HepG2 (cell line): ENCODE results near the gene LUM. TPM values are rescaled to one million over a fixed set of nuclear protein-coding genes. Genes with fewer than 3 reads are reported as not detected.

ENCODE experiments used
- ATAC-seq: fragments of 200-7000 bp; cut with Tn5 transposase; 3 replicates; pipeline ENCODE4 v1.9.1; 2020; ENCODE audit warnings: mild to moderate bottlenecking, moderate library complexity
- BruUV-seq: library from RNA; stranded (reverse); fragments of 400-500 nt; replicated peaks from 2 replicates; lab custom pipeline; 2021; lab: Mats Ljungman, UMichigan
- CTCF ChIA-PET: fragments of 300-600 bp; formaldehyde crosslinking; extraction: SDS; loops from one replicate; lab custom pipeline; 2021; ENCODE audit warnings: low total read pairs, inconsistent platforms, low intra/inter-chr PET ratio; lab: Yijun Ruan, JAX
- POLR2A ChIA-PET: fragments of 350-600 bp; sonication (Branson Sonifier 250); formaldehyde crosslinking; loops from one replicate; lab custom pipeline; 2020; ENCODE audit warnings: antibody characterized with exemption, inconsistent platforms; lab: Yijun Ruan, JAX
- DNase-seq: peaks from one replicate; pipeline ENCODE4 v3.0.0-alpha.2; 2015; ENCODE audit warnings: low spot score
- FAIRE-seq: peaks from 3 replicates; lab custom pipeline; 2011; peaks lifted over from hg19 to GRCh38; lab: Jason Lieb, UNC
- H2AFZ ChIP-seq: one replicate; pipeline ENCODE4 v1.6.1; 2011; ENCODE audit warnings: low read length, inconsistent platforms
- H3K27ac ChIP-seq: fragments of 300-600 bp; 3 replicates; pipeline ENCODE4 v1.8.0; 2011; ENCODE audit warnings: mixed run types, mild to moderate bottlenecking, mixed read lengths, low read length, inconsistent platforms; ENCODE audit not compliant: insufficient read depth; ENCODE audit errors: extremely low read length
- H3K27me3 ChIP-seq, 2 experiments: fragments of 200-600 bp in 1 of 2; 2 replicates in 1 of 2; 3 replicates in 1 of 2; pipeline versions ENCODE4 v1.6.0 to v1.8.0; 2011; ENCODE audit warnings: low read length in 2 of 2, mild to moderate bottlenecking in 2 of 2, moderate library complexity in 2 of 2, inconsistent platforms in 1 of 2; ENCODE audit not compliant: insufficient read depth in 2 of 2, control insufficient read depth in 1 of 2
- H3K36me3 ChIP-seq, 2 experiments: fragments of 200-600 bp in 1 of 2; replicated peaks in 1 of 2; 2 replicates in 1 of 2; 3 replicates in 1 of 2; pipeline versions ENCODE4 v1.5.1 to v1.8.0; 2011; ENCODE audit warnings: low read length in 2 of 2, inconsistent platforms in 1 of 2; ENCODE audit not compliant: insufficient read depth in 2 of 2, control insufficient read depth in 1 of 2
- H3K4me1 ChIP-seq: 2 replicates; pipeline ENCODE4 v1.5.1; 2012; ENCODE audit warnings: low read length, inconsistent platforms; ENCODE audit not compliant: insufficient read depth
- H3K4me2 ChIP-seq: 2 replicates; pipeline ENCODE4 v1.6.0; 2011; ENCODE audit warnings: low read depth, low read length, inconsistent platforms
- H3K4me3 ChIP-seq, 3 experiments: fragments of 200-600 bp in 1 of 3; sonication (generic), shearing (Covaris generic) in 1 of 3; replicated peaks in 1 of 3; 2 replicates each; pipeline ENCODE4 v1.5.1; 2011 to 2016; ENCODE audit warnings: low read length in 3 of 3, inconsistent platforms in 2 of 3, low read depth in 2 of 3, mild to moderate bottlenecking in 2 of 3, control low read depth in 1 of 3, mixed read lengths in 1 of 3; ENCODE audit not compliant: insufficient read depth in 1 of 3
- H3K79me2 ChIP-seq: one replicate; pipeline ENCODE4 v1.6.1; 2011; ENCODE audit warnings: low read length, inconsistent platforms; ENCODE audit not compliant: insufficient read depth
- H3K9ac ChIP-seq: 2 replicates; pipeline ENCODE4 v1.6.0; 2011; ENCODE audit warnings: mild to moderate bottlenecking, low read depth, low read length, inconsistent platforms; ENCODE audit not compliant: insufficient read depth
- H3K9me3 ChIP-seq: 2 replicates; pipeline ENCODE4 v1.5.1; 2012; ENCODE audit warnings: mild to moderate bottlenecking, low read length
- H4K20me1 ChIP-seq: 2 replicates; pipeline ENCODE4 v1.6.0; 2011; ENCODE audit warnings: inconsistent platforms, mild to moderate bottlenecking, low read length, moderate library complexity; ENCODE audit not compliant: insufficient read depth
- FIP1L1 ChIP-seq: fragments of 200-400 bp; formaldehyde crosslinking; IDR thresholded peaks from 2 replicates; pipeline ENCODE4 v1.6.1; 2018; ENCODE audit warnings: low read depth, mild to moderate bottlenecking, low read length, moderate library complexity, borderline replicate concordance; ENCODE audit not compliant: insufficient read depth
- HNF4G ChIP-seq, 2 experiments: sonication (generic) in 1 of 2; formaldehyde crosslinking in 1 of 2; IDR thresholded peaks; 2 replicates each; pipeline versions ENCODE4 v1.4.0 to v1.6.1; 2011 to 2020; ENCODE audit warnings: borderline replicate concordance in 2 of 2, low read depth in 2 of 2, mild to moderate bottlenecking in 2 of 2, low read length in 1 of 2, missing genetic modification reagents in 1 of 2, moderate library complexity in 1 of 2
- SALL2 ChIP-seq: sonication (generic); formaldehyde crosslinking; IDR thresholded peaks from 2 replicates; pipeline ENCODE4 v1.8.1; 2023; ENCODE audit warnings: mild to moderate bottlenecking, missing genetic modification reagents, inconsistent platforms
- TARDBP ChIP-seq: sonication (generic); formaldehyde crosslinking; IDR thresholded peaks from 2 replicates; pipeline ENCODE4 v1.8.0; 2022; ENCODE audit warnings: mild to moderate bottlenecking, missing genetic modification reagents
- ZNF180 ChIP-seq: sonication (generic); formaldehyde crosslinking; IDR thresholded peaks from 2 replicates; pipeline ENCODE4 v1.4.0; 2020; ENCODE audit warnings: low read depth, missing genetic modification reagents, borderline replicate concordance
- ZNF777 ChIP-seq: sonication (generic); formaldehyde crosslinking; IDR thresholded peaks from 2 replicates; pipeline ENCODE4 v1.4.0; 2020; ENCODE audit warnings: missing genetic modification reagents
- WGBS: methylation state at CpG from one replicate; pipeline ENCODE4 v1.1.6; 2017; ENCODE audit warnings: low lambda C conversion rate; 5-methylcytosine and 5-hydroxymethylcytosine counted together
- in situ Hi-C: cut with HindIII; loops from 2 replicates; pipeline ENCODE4 v1.10.0; 2017; ENCODE audit warnings: low pct_unique_long_range_greater_than_20kb; ENCODE audit not compliant: extremely low pct_ligation_motif_present
- intact Hi-C: fragments of 100-400 bp; cut with micrococcal nuclease; formaldehyde crosslinking; loops from one replicate; pipeline ENCODE4 v1.10.0; 2022; ENCODE audit not compliant: unreplicated experiment
- polyA plus RNA-seq, 8 experiments: library from polyadenylated mRNA; depleted of rRNA in 3 of 8; stranded (reverse) in 7 of 8; unstranded in 1 of 8; fragments of >200 nt; fragmentation: Illumina TruSeq in 4 of 8; extraction: Trizol in 4 of 8; gene quantifications; 2 replicates each; pipeline versions ENCODE4 v1.2.1 to v1.2.3, GENCODE V29; 2011 to 2016; ENCODE audit warnings: low read depth in 4 of 8, missing spikeins in 1 of 8, mixed read lengths in 1 of 8; ENCODE audit not compliant: insufficient read depth in 1 of 8
- total RNA-seq, 5 experiments: library from RNA; depleted of rRNA; stranded (reverse); fragments of >200 nt; fragmentation: Illumina TruSeq; extraction: Trizol; gene quantifications; 2 replicates each; pipeline ENCODE4 v1.2.3, GENCODE V29; 2016; ENCODE audit warnings: low read depth in 1 of 5
- TF ChIP-seq, protein P1 (sequence below): fragments of 450-650 bp; IDR thresholded peaks from 2 replicates; pipeline ENCODE4 v1.6.1; 2017

LUM gene
- total and polyA plus RNA-seq, 2 of the 13 experiments (the other 11 are each of a cell fraction or from before 2014, with no cell fraction given), result not detected

DNA sequence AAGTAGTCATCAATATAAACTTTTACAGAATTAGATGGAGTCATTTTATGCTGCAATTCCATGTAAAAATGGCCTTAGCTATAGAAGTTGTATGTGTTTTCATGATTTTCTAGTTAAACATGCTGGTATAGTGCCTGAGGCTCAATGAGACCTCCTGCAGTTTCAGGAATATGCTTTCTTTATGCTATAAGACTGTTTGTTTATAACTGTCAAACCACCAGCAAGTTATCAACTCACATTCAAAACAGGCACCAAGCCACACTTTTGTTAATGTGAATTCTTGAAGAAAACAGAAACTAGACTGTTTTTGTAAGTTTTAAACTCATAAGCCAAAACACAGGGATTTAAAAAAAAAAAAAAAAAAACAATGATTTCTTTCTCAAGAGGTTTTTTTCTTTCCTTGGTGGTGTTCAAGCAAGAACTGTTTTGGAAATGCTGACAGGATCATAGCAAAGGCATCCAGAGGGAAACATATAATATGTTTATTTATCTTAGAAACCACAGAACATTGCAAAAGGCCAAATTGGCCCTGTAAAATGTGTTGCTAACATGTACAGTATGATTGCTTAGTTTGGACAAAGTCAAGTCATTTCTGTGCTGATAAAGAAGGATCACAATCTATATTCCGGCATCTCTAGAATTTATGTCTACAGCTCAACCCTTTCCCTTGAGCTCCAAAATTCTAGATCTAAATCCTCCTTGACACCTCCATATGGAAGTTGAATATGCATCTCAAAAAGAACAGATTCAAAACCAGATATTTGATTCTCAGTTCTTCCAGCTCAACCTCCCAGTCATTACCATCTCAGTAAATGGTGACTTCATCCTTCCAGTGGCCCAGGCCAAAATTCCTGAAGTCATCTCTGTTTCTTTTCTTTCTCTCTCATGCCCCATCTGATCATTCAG lies 29.0 kb upstream of the LUM start:
- Histone ChIP-seq H2AFZ (no peak overlapping the region), H3K27ac (no peak overlapping the region), H3K4me3 (no peak overlapping the region), H3K9ac (no peak overlapping the region), H4K20me1 (no peaks in the 10 kb centered on the region), H3K4me1 (no peaks in the 10 kb centered on the region), H3K9me3 (no peaks in the 10 kb centered on the region), H3K36me3 (no peaks in the 10 kb centered on the region), H3K27me3 (no peaks in the 10 kb centered on the region), H3K4me2 (no peak overlapping the region), H3K79me2 (no peaks in the 10 kb centered on the region)
- FAIRE-seq (no peak), DNase-seq (no peak), ATAC-seq (no peak)
- in situ Hi-C loops (no loop called here), intact Hi-C loops (no loop called here)
- ChIA-PET POLR2A (no interaction called here), CTCF (no interaction called here)
- WGBS, result 4% methylated on average over 1 of the region's 1 CpG
- TF ChIP-seq ZNF180 (CRISPR knock-in tag) (no peak), ZNF777 (CRISPR knock-in tag) (no peak), HNF4G (IDR thresholded peaks at IDR 0.05; ENCODE audit: borderline replicate concordance, low read depth, low read length) (no peak), HNF4G (CRISPR knock-in tag; IDR thresholded peaks at IDR 0.05; ENCODE audit: borderline replicate concordance, low read depth) (no peak), TARDBP (no peak)
- TF ChIP-seq, protein P1, sequence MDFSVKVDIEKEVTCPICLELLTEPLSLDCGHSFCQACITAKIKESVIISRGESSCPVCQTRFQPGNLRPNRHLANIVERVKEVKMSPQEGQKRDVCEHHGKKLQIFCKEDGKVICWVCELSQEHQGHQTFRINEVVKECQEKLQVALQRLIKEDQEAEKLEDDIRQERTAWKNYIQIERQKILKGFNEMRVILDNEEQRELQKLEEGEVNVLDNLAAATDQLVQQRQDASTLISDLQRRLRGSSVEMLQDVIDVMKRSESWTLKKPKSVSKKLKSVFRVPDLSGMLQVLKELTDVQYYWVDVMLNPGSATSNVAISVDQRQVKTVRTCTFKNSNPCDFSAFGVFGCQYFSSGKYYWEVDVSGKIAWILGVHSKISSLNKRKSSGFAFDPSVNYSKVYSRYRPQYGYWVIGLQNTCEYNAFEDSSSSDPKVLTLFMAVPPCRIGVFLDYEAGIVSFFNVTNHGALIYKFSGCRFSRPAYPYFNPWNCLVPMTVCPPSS, result no peak
- BruUV-seq, result no TSS peak

DNA sequence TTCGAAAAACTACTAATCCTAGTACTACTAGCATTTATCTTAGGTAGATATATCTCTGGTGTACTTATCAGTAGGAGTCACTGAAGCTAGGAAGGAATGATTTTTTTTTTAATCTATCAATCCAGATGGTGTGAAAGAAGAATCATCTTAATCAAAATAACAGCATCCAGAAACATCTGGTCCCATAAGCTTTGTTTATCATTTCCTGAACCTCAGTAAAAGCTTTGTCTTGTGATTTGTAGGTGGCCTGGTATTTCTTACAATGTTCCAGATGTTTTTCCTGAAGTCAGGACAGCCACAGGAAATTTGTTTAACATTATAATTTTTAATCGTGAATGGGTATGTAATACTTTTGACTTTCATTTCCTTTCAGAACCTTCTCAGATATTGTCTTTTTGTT lies 28.0 kb upstream of the LUM start:
- DNase-seq, result no peak
- no peaks in the 10 kb centered on the region for H3K4me1 ChIP-seq
- H3K27ac ChIP-seq, result no peak overlapping the region
- no peaks in the 10 kb centered on the region for H3K9me3 ChIP-seq
- ChIA-PET POLR2A (no interaction called here), CTCF (no interaction called here)
- H3K36me3 ChIP-seq, result no peaks in the 10 kb centered on the region
- no peak overlapping the region for H3K4me3 ChIP-seq
- no peaks in the 10 kb centered on the region for H3K79me2 ChIP-seq
- in situ Hi-C loops (no loop called here), intact Hi-C loops (no loop called here)
- no TSS peak for BruUV-seq
- WGBS, result 0% methylated on average over 2 of the region's 2 CpGs
- H2AFZ ChIP-seq, result no peak overlapping the region
- H3K27me3 ChIP-seq, result no peaks in the 10 kb centered on the region
- ATAC-seq, result no peak
- no peaks in the 10 kb centered on the region for H4K20me1 ChIP-seq
- H3K9ac ChIP-seq, result no peak overlapping the region
- no peak overlapping the region for H3K4me2 ChIP-seq
- TF ChIP-seq SALL2 (CRISPR knock-in tag) (no peak), FIP1L1 (no peak)
- FAIRE-seq, result no peak
